ENCODE measurements around the gene ACACB.

DNA sequence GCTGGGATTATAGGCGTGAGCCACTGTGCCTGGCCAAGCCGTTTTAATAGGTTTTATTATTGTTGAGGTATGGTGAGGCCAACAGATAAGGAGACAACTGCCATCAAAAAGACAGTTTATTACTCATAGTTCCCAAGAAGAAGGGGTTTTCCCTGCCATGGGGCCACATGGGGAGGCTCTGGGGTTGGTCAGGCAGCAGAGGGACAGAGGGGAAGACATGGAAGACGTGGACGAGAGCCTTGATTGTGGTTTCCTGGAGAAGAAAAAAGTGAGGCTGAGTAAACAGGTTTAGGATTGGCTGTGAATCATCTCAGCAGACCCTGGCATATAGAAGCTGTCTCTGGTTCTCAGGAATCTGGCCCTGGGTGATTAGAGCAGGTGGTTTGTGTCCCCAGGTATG, 122.8 kb downstream of the ACACB start:
- TF ChIP-seq CTCF (IDR thresholded peaks at IDR 0.05; ENCODE audit: poor library complexity, severe bottlenecking): no peak
- TF ChIP-seq EZH2 (IDR thresholded peaks at IDR 0.05; ENCODE audit: borderline replicate concordance, insufficient read depth, low read length, poor library complexity, severe bottlenecking): no peak
- TF ChIP-seq REST (IDR thresholded peaks at IDR 0.05; ENCODE audit: borderline replicate concordance): no peak
- TF ChIP-seq POLR2AphosphoS5 (IDR thresholded peaks at IDR 0.05): no peak
- TF ChIP-seq EP300 (conservative IDR thresholded peaks at IDR 0.05; ENCODE audit: poor library complexity, severe bottlenecking): no peak
- no peak for TF ChIP-seq MXI1 (conservative IDR thresholded peaks at IDR 0.05; ENCODE audit: poor library complexity, severe bottlenecking)
- no peak for TF ChIP-seq TAF1 (IDR thresholded peaks at IDR 0.05; ENCODE audit: low read depth)

Data from neural cell (in vitro differentiated cells).